Measurements from ENCODE around the gene STIM2. TPM values are rescaled to one million over a fixed set of nuclear protein-coding genes. Genes with fewer than 3 reads are reported as not detected.

The STIM2 gene
- total RNA-seq, 4 donors from 2014 or later = 3.9 to 7.6 (median 4.9) TPM

DNA sequence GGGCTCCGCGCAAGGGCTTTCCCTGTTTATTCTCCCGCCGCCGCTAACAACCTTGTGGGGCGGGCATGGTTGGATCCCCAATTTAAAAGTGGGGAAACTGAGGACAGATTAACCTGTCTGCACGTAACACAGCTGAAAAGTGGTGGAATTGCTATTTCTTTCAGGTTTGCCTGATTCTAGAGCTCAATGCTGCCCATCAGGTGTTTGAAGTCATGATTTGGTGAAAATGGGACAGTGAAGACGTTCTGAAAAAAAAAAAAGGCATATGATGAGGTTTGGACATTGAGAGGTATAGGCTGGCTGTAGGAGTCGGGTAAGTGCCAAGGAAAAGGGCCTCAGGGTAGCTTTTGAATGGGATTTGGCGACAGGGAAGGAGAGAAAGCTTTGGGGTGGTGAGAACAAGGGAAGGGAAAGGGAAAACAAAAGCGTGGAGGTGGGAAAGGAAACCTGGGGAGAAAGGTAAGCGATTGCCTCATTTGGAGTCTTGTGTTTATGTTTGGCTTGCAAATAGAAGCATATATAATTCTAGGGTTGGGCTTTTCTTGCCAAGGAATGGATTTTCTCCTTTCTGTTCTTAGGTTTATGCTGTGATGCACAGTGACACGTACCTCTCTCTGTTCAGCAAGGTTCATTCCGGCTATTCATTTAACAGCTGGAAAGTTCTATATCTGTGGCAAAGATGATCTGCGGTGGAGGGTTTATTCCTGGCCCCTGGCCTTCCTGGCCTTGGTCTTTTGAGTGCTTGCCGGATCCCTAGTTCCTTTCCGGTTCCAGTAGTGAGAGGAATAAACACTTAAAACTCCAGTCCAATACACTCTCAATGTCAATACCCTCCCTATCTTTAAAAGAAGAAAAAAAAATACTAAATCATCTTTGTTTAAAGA lies 2.4 kb upstream of the STIM2 start:
- no peaks in the 10 kb centered on the region for H3K36me3 ChIP-seq
- intact Hi-C loops (cut with DNase I; ENCODE audit: low total_unique reads) (loop anchor here (5.0 kb wide), 1 partner anchor 1696 kb away; the partner anchor contains the start of gene SEPSECS), in situ Hi-C loops (cut with MboI; ENCODE audit: low sequenced_read_pairs in 4 of 4) (loop anchor here in 3 of 4 donors (25.0 kb wide), 3 partner anchors 271 to 946 kb away; partner anchors contain the start of genes SMIM20 (in 3 of the 3), RBPJ (in 2 of the 3) and TBC1D19 (in 2 of the 3))
- H3K27ac ChIP-seq = peak overlapping the region; percentile 78 to 85 (median 82)
- TF ChIP-seq, protein P1, sequence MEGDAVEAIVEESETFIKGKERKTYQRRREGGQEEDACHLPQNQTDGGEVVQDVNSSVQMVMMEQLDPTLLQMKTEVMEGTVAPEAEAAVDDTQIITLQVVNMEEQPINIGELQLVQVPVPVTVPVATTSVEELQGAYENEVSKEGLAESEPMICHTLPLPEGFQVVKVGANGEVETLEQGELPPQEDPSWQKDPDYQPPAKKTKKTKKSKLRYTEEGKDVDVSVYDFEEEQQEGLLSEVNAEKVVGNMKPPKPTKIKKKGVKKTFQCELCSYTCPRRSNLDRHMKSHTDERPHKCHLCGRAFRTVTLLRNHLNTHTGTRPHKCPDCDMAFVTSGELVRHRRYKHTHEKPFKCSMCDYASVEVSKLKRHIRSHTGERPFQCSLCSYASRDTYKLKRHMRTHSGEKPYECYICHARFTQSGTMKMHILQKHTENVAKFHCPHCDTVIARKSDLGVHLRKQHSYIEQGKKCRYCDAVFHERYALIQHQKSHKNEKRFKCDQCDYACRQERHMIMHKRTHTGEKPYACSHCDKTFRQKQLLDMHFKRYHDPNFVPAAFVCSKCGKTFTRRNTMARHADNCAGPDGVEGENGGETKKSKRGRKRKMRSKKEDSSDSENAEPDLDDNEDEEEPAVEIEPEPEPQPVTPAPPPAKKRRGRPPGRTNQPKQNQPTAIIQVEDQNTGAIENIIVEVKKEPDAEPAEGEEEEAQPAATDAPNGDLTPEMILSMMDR (IDR thresholded peaks at IDR 0.05 in 4 of 5, conservative IDR thresholded peaks at IDR 0.05 in 1 of 5) = no peak
- TF ChIP-seq POLR2A (IDR thresholded peaks at IDR 0.05) = no peak
- ATAC-seq = no peak
- peaks cover 37 to 39% of the 10 kb centered on the region in 2 donors for H3K4me1 ChIP-seq
- no peaks in the 10 kb centered on the region for H3K27me3 ChIP-seq
- H3K9me3 ChIP-seq = no peaks in the 10 kb centered on the region
- DNase-seq = no peak
- H3K4me3 ChIP-seq = peak overlapping the region; percentile 54 to 94 (median 72)

DNA sequence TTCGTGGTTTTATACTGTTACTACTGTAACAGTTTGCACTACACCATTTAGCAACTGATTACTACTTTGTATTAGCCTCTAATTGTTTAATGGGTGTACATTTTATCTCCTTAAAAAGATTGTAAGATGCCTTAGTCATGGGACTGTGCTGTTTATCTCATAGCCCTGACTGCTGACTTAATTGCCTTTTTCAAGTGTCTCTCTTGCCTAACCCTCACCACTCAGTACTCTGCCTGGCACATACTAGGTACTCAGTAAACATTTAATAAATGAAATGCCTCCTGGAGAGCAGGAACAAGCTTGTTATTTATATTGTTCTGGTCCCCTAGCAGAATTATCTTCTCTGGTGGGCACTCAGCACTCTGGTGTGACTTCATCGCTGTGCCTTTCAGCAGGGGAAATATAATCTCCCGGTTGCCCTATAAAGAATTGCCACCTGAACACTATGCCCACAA lies 1.7 kb upstream of the STIM2 start:
- in situ Hi-C loops (cut with MboI; ENCODE audit: low sequenced_read_pairs in 4 of 4) (loop anchor here in 3 of 4 donors (25.0 kb wide), 3 partner anchors 272 to 947 kb away; partner anchors contain the start of genes SMIM20 (in 3 of the 3), RBPJ (in 2 of the 3) and TBC1D19 (in 2 of the 3)), intact Hi-C loops (cut with DNase I; ENCODE audit: low total_unique reads) (loop anchor here (5.0 kb wide), 1 partner anchor 1697 kb away; the partner anchor contains the start of gene SEPSECS)
- no peak for DNase-seq
- H3K36me3 ChIP-seq = no peaks in the 10 kb centered on the region
- H3K27me3 ChIP-seq = no peaks in the 10 kb centered on the region
- H3K4me1 ChIP-seq = peaks cover 42 to 44% of the 10 kb centered on the region in 2 donors
- TF ChIP-seq POLR2A (IDR thresholded peaks at IDR 0.05) = no peak
- TF ChIP-seq, protein P1 (IDR thresholded peaks at IDR 0.05 in 4 of 5, conservative IDR thresholded peaks at IDR 0.05 in 1 of 5) = no peak
- H3K27ac ChIP-seq = peak overlapping the region in 3 of 4 donors; percentile 78 to 90 (median 83)
- H3K4me3 ChIP-seq = peak overlapping the region in 2 of 4 donors; percentile 80 to 94
- ATAC-seq = no peak
- no peaks in the 10 kb centered on the region for H3K9me3 ChIP-seq

DNA sequence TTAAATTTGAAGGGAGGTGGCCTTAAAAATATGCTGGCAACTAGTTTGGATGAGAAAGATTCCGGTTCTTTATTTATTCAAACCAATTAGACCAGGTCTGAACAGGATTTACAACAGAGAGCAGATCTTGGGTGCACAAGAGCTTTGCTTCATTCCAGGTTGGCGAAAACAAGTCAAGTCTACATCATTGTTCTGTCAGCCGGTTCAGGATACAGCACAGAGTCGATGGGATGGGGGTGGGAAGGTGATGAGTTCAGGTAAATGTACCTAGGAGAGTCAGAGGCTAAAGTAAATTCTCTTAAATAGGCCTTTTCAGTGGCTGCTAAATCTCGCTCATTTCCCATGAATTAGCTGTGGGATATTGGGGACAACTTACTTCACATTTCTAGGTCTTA lies 882 bp upstream of the STIM2 start:
- Histone ChIP-seq H3K9me3 (no peaks in the 10 kb centered on the region), H3K36me3 (no peaks in the 10 kb centered on the region), H3K27ac (peak overlapping the region; percentile 78 to 90 (median 86)), H3K27me3 (no peaks in the 10 kb centered on the region), H3K4me1 (peaks cover 44 to 48% of the 10 kb centered on the region in 2 donors), H3K4me3 (peak overlapping the region; percentile 76 to 84 (median 78))
- DNase-seq (no peak), ATAC-seq (no peak)
- in situ Hi-C loops (cut with MboI; ENCODE audit: low sequenced_read_pairs in 4 of 4) = loop anchor here in 3 of 4 donors (25.0 kb wide), 3 partner anchors 272 to 947 kb away; partner anchors contain the start of genes SMIM20 (in 3 of the 3), RBPJ (in 2 of the 3) and TBC1D19 (in 2 of the 3)
- intact Hi-C loops (cut with DNase I; ENCODE audit: low total_unique reads) = loop anchor here (2.0 to 5.0 kb wide), 4 partner anchors 107 to 1697 kb away; partner anchors contain the start of genes SEPSECS and SMIM20
- TF ChIP-seq, protein P1 (IDR thresholded peaks at IDR 0.05 in 4 of 5, conservative IDR thresholded peaks at IDR 0.05 in 1 of 5) = no peak
- TF ChIP-seq POLR2A (IDR thresholded peaks at IDR 0.05) = no peak

DNA sequence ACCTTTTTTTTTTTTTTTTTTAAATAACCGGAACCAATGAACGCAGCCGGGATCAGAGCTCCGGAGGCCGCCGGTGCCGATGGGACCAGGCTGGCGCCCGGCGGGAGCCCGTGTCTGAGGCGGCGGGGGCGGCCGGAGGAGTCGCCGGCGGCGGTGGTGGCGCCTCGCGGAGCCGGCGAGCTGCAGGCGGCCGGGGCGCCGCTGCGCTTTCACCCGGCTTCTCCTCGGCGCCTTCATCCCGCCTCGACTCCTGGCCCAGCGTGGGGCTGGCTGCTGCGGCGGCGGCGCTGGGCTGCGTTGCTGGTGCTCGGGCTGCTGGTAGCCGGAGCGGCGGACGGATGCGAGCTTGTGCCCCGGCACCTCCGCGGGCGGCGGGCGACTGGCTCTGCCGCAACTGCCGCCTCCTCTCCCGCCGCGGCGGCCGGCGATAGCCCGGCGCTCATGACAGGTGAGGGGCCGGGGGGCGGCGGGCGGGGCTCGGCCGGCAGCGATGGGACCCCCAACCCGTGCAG lies 337 bp downstream of the STIM2 start:
- peak overlapping the region; percentile 76 to 84 (median 78) for H3K4me3 ChIP-seq
- no peaks in the 10 kb centered on the region for H3K27me3 ChIP-seq
- H3K27ac ChIP-seq = peak overlapping the region; percentile 78 to 90 (median 86)
- ATAC-seq = peak; percentile 38 to 48
- in situ Hi-C loops (cut with MboI; ENCODE audit: low sequenced_read_pairs in 4 of 4) = loop anchor here in 3 of 4 donors (25.0 kb wide), 3 partner anchors 274 to 949 kb away; partner anchors contain the start of genes SMIM20 (in 3 of the 3), RBPJ (in 2 of the 3) and TBC1D19 (in 2 of the 3)
- peaks cover 47 to 54% of the 10 kb centered on the region in 2 donors for H3K4me1 ChIP-seq
- no peak for TF ChIP-seq POLR2A (IDR thresholded peaks at IDR 0.05)
- TF ChIP-seq, protein P1 (IDR thresholded peaks at IDR 0.05 in 4 of 5, conservative IDR thresholded peaks at IDR 0.05 in 1 of 5) = no peak
- no peaks in the 10 kb centered on the region for H3K9me3 ChIP-seq
- H3K36me3 ChIP-seq = no peaks in the 10 kb centered on the region
- DNase-seq = peak; percentile 3 to 23
- intact Hi-C loops (cut with DNase I; ENCODE audit: low total_unique reads) = loop anchor here (2.0 to 5.0 kb wide), 3 partner anchors 108 to 946 kb away; partner anchors contain the start of gene SMIM20

Measured in gastrocnemius medialis (tissue), 4 donors.